ENCODE data around the gene MBNL3. TPM values are rescaled to one million over a fixed set of nuclear protein-coding genes. Genes with fewer than 3 reads are reported as not detected.

Gene MBNL3
- total RNA-seq, 4 donors from 2014 or later, result 4.6 to 40.8 (median 34.3) TPM

GRCh38 chrX:132443196-132444135, 45.4 kb downstream of the MBNL3 start:
- Histone ChIP-seq H3K4me1 (no peaks in the 10 kb centered on the region), H3K4me3 (no peak overlapping the region), H3K9me3 (no peaks in the 10 kb centered on the region), H3K27ac (no peak overlapping the region), H3K27me3 (no peaks in the 10 kb centered on the region), H3K36me3 (no peaks in the 10 kb centered on the region)
- no peak for TF ChIP-seq POLR2A (IDR thresholded peaks at IDR 0.05)
- no peak for TF ChIP-seq CTCF (IDR thresholded peaks at IDR 0.05)
- TF ChIP-seq POLR2AphosphoS5 (IDR thresholded peaks at IDR 0.05), result no peak
- TF ChIP-seq EP300 (IDR thresholded peaks at IDR 0.05; ENCODE audit: low read depth), result no peak
- intact Hi-C loops (cut with DNase I; ENCODE audit: low total_unique reads) (no loop called here), in situ Hi-C loops (cut with MboI; ENCODE audit: low pct_ligation_motif_present in 1 of 4, low pct_unique_long_range_greater_than_20kb in 1 of 4, low sequenced_read_pairs in 3 of 4) (no loop called here)
- DNase-seq, result no peak
- 65 to 67% methylated on average over 3 to 5 of the region's 5 CpGs for WGBS, 2 donors (ENCODE audit: low coverage in 1 of 2)

GRCh38 chrX:132442691-132443090, 46.1 kb downstream of the MBNL3 start:
- no peaks in the 10 kb centered on the region for H3K4me1 ChIP-seq
- no peak overlapping the region for H3K27ac ChIP-seq
- H3K36me3 ChIP-seq, result no peaks in the 10 kb centered on the region
- 83% methylated on average over 2 of the region's 2 CpGs; no CpG with 5 or more reads in 1 of the 2 donors for WGBS, 2 donors (ENCODE audit: low coverage in 1 of 2)
- H3K4me3 ChIP-seq, result no peak overlapping the region
- H3K9me3 ChIP-seq, result no peaks in the 10 kb centered on the region
- in situ Hi-C loops (cut with MboI; ENCODE audit: low pct_ligation_motif_present in 1 of 4, low pct_unique_long_range_greater_than_20kb in 1 of 4, low sequenced_read_pairs in 3 of 4) (no loop called here), intact Hi-C loops (cut with DNase I; ENCODE audit: low total_unique reads) (no loop called here)
- no peaks in the 10 kb centered on the region for H3K27me3 ChIP-seq
- DNase-seq, result no peak
- TF ChIP-seq CTCF (IDR thresholded peaks at IDR 0.05) (no peak), POLR2AphosphoS5 (IDR thresholded peaks at IDR 0.05) (no peak), POLR2A (IDR thresholded peaks at IDR 0.05) (no peak), EP300 (IDR thresholded peaks at IDR 0.05; ENCODE audit: low read depth) (no peak)

- Histone ChIP-seq H3K27ac (no peak overlapping the region), H3K9me3 (no peaks in the 10 kb centered on the region), H3K4me1 (no peaks in the 10 kb centered on the region), H3K4me3 (no peak overlapping the region), H3K27me3 (no peaks in the 10 kb centered on the region), H3K36me3 (no peaks in the 10 kb centered on the region)
- in situ Hi-C loops (cut with MboI; ENCODE audit: low pct_ligation_motif_present in 1 of 4, low pct_unique_long_range_greater_than_20kb in 1 of 4, low sequenced_read_pairs in 3 of 4), result no loop called here
- DNase-seq, result no peak
- intact Hi-C loops (cut with DNase I; ENCODE audit: low total_unique reads), result no loop called here
- no peak for TF ChIP-seq CTCF (IDR thresholded peaks at IDR 0.05)
- WGBS, 2 donors (ENCODE audit: low coverage in 1 of 2), result 71 to 100% methylated on average over 1 of the region's 1 CpG
These were observed 53.6 kb downstream of the MBNL3 start for GRCh38 chrX:132435222-132435621.

GRCh38 chrX:132433551-132433950, 55.3 kb downstream of the MBNL3 start:
- in situ Hi-C loops (cut with MboI; ENCODE audit: low pct_ligation_motif_present in 1 of 4, low pct_unique_long_range_greater_than_20kb in 1 of 4, low sequenced_read_pairs in 3 of 4) (no loop called here), intact Hi-C loops (cut with DNase I; ENCODE audit: low total_unique reads) (no loop called here)
- WGBS, 2 donors (ENCODE audit: low coverage in 1 of 2), result 63 to 100% methylated on average over 1 to 6 of the region's 6 CpGs
- Histone ChIP-seq H3K36me3 (no peaks in the 10 kb centered on the region), H3K27ac (no peak overlapping the region), H3K9me3 (no peaks in the 10 kb centered on the region), H3K4me3 (no peak overlapping the region), H3K27me3 (no peaks in the 10 kb centered on the region), H3K4me1 (no peaks in the 10 kb centered on the region)
- no peak for DNase-seq
- no peak for TF ChIP-seq CTCF (IDR thresholded peaks at IDR 0.05)
- TF ChIP-seq POLR2A (IDR thresholded peaks at IDR 0.05), result no peak
- TF ChIP-seq POLR2AphosphoS5 (IDR thresholded peaks at IDR 0.05), result no peak
- no peak for TF ChIP-seq EP300 (IDR thresholded peaks at IDR 0.05; ENCODE audit: low read depth)
